HCT116 (cell line): ENCODE results near the gene TRPM3. TPM values are rescaled to one million over a fixed set of nuclear protein-coding genes. Genes with fewer than 3 reads are reported as not detected.

Source experiments
- ATAC-seq: fragments of 200-7000 bp; cut with Tn5 transposase; 2 replicates; pipeline ENCODE4 v1.9.1; 2020; ENCODE audit warnings: mild to moderate bottlenecking, moderate library complexity
- BruUV-seq: library from RNA; stranded (reverse); fragments of 400-500 nt; replicated peaks from 2 replicates; lab custom pipeline; 2021; lab: Mats Ljungman, UMichigan
- CTCF ChIA-PET: fragments of 300-600 bp; sonication (Branson Sonifier 250); formaldehyde crosslinking; loops from one replicate; lab custom pipeline; 2021; ENCODE audit warnings: antibody characterized with exemption; lab: Charles Lee
- POLR2A ChIA-PET: fragments of 300-600, 350-600 bp; sonication (Branson Sonifier 250); formaldehyde crosslinking; loops from one replicate; lab custom pipeline; 2021; ENCODE audit warnings: antibody characterized with exemption; lab: Charles Lee
- RAD21 ChIA-PET, 2 experiments: fragments of 300-600 bp; sonication (Branson Sonifier 250); formaldehyde crosslinking; loops; one replicate each; lab custom pipeline; 2023; ENCODE audit warnings: low total read pairs in 2 of 2; ENCODE audit not compliant: uncharacterized antibody in 2 of 2, unreplicated experiment in 2 of 2, low non-redundant PET in 1 of 2; lab: Charles Lee
- DNase-seq: peaks from one replicate; pipeline ENCODE4 v3.0.0-alpha.2; 2010; ENCODE audit warnings: low read depth, low spot score
- H2AFZ ChIP-seq: fragments of 200-600 bp; shearing (Covaris generic), sonication (generic); 2 replicates; pipeline ENCODE4 v1.6.1; 2017; ENCODE audit warnings: low read depth, mixed run types, mixed read lengths, antibody characterized with exemption, low read length; ENCODE audit not compliant: poor library complexity, severe bottlenecking
- H3K27ac ChIP-seq: 2 replicates; pipeline ENCODE4 v1.5.1; 2012; ENCODE audit warnings: low read depth, low read length
- H3K27me3 ChIP-seq: fragments of 200-600 bp; sonication (generic); 2 replicates; pipeline ENCODE4 v1.6.1; 2016; ENCODE audit warnings: mixed run types, low read length, mixed read lengths; ENCODE audit not compliant: insufficient read depth
- H3K36me3 ChIP-seq, 2 experiments: fragments of 200-500 bp in 1 of 2; fragments of 200-600 bp in 1 of 2; sonication (Bioruptor generic) in 1 of 2; sonication (generic) in 1 of 2; 2 replicates each; pipeline versions ENCODE4 v1.5.1 to v1.6.1; 2014 to 2016; ENCODE audit warnings: low read length in 2 of 2, inconsistent platforms in 1 of 2, mixed read lengths in 1 of 2, mixed run types in 1 of 2; ENCODE audit not compliant: insufficient read depth in 2 of 2, control insufficient read depth in 1 of 2
- H3K4me1 ChIP-seq, 2 experiments: fragments of 200-600 bp in 1 of 2; sonication (generic) in 1 of 2; 2 replicates each; pipeline versions ENCODE4 v1.5.1 to v1.6.1; 2012 to 2017; ENCODE audit warnings: low read length in 2 of 2, inconsistent platforms in 1 of 2, mild to moderate bottlenecking in 1 of 2, mixed read lengths in 1 of 2, mixed run types in 1 of 2, moderate library complexity in 1 of 2; ENCODE audit not compliant: insufficient read depth in 2 of 2, control insufficient read depth in 1 of 2
- H3K4me2 ChIP-seq: fragments of 200-600 bp; sonication (generic); 2 replicates; pipeline ENCODE4 v1.6.1; 2017; ENCODE audit warnings: mixed run types, low read length, mixed read lengths
- H3K4me3 ChIP-seq, 2 experiments: fragments of 200-600 bp in 1 of 2; sonication (generic) in 1 of 2; replicated peaks in 1 of 2; 2 replicates each; pipeline ENCODE4 v1.5.1; 2011 to 2016; ENCODE audit warnings: low read length in 2 of 2, control low read depth in 1 of 2, low read depth in 1 of 2, mild to moderate bottlenecking in 1 of 2, mixed read lengths in 1 of 2, mixed run types in 1 of 2
- H3K79me2 ChIP-seq: fragments of 200-600 bp; sonication (generic); 2 replicates; pipeline ENCODE4 v1.6.1; 2017; ENCODE audit warnings: mild to moderate bottlenecking, mixed run types, low read length, moderate library complexity, mixed read lengths; ENCODE audit not compliant: insufficient read depth
- H3K9ac ChIP-seq: fragments of 200-600 bp; sonication (generic); 2 replicates; pipeline ENCODE4 v1.6.1; 2016; ENCODE audit warnings: low read length, mixed read lengths
- H3K9me2 ChIP-seq: fragments of 200-600 bp; sonication (generic), shearing (Covaris generic); 2 replicates; pipeline ENCODE4 v1.6.1; 2017; ENCODE audit warnings: mixed run types, mild to moderate bottlenecking, moderate library complexity; ENCODE audit not compliant: insufficient read depth
- H3K9me3 ChIP-seq, 2 experiments: fragments of 200-500 bp in 1 of 2; fragments of 200-600 bp in 1 of 2; sonication (Bioruptor generic) in 1 of 2; sonication (generic) in 1 of 2; 2 replicates each; pipeline ENCODE4 v1.6.1; 2014 to 2017; ENCODE audit warnings: low read length in 2 of 2, mixed read lengths in 2 of 2, inconsistent platforms in 1 of 2, low read depth in 1 of 2, mild to moderate bottlenecking in 1 of 2, mixed run types in 1 of 2, moderate library complexity in 1 of 2; ENCODE audit not compliant: control insufficient read depth in 1 of 2, insufficient read depth in 1 of 2
- H4K20me1 ChIP-seq: fragments of 200-600 bp; sonication (generic), shearing (Covaris generic); 2 replicates; pipeline ENCODE4 v1.6.1; 2017; ENCODE audit warnings: mixed run types, mild to moderate bottlenecking, moderate library complexity; ENCODE audit not compliant: insufficient read depth
- CTCF ChIP-seq, 3 experiments: fragments of 200-600 bp in 1 of 3; sonication (generic) in 1 of 3; IDR thresholded peaks in 2 of 3; conservative IDR thresholded peaks in 1 of 3; 2 replicates each; pipeline ENCODE4 v1.5.1; 2012 to 2017; ENCODE audit warnings: low read depth in 2 of 3, low read length in 2 of 3, antibody characterized with exemption in 1 of 3, borderline replicate concordance in 1 of 3, control low read depth in 1 of 3, mild to moderate bottlenecking in 1 of 3, mixed read lengths in 1 of 3, mixed run types in 1 of 3, moderate library complexity in 1 of 3; ENCODE audit not compliant: insufficient read depth in 1 of 3
- EGR1 ChIP-seq: IDR thresholded peaks from 2 replicates; pipeline ENCODE4 v1.6.1; 2012; ENCODE audit warnings: low read depth
- YY1 ChIP-seq: IDR thresholded peaks from 2 replicates; pipeline ENCODE4 v1.6.1; 2011; ENCODE audit warnings: low read length, low read depth, moderate library complexity, mild to moderate bottlenecking; ENCODE audit not compliant: insufficient replicate concordance; ENCODE audit errors: extremely low read depth
- ZNF274 ChIP-seq: fragments of 200-500 bp; sonication (Bioruptor generic); IDR thresholded peaks from 2 replicates; pipeline ENCODE4 v1.6.1; 2014; ENCODE audit warnings: mild to moderate bottlenecking, low read depth, low read length, inconsistent platforms
- intact Hi-C: fragments of 100-400 bp; cut with micrococcal nuclease; formaldehyde crosslinking; loops from 2 replicates; pipeline ENCODE4 v1.10.0; 2022
- total RNA-seq: library from RNA; stranded (reverse); gene quantifications from one replicate; pipeline ENCODE4 v1.2.1, GENCODE V29; 2021; ENCODE audit not compliant: unreplicated experiment
- TF ChIP-seq, protein P1 (sequence below): IDR thresholded peaks from 2 replicates; pipeline ENCODE4 v1.6.1; 2012
- TF ChIP-seq, protein P2 (sequence below): IDR thresholded peaks from 2 replicates; pipeline ENCODE4 v1.6.1; 2011; ENCODE audit warnings: mild to moderate bottlenecking, low read length, moderate library complexity; ENCODE audit not compliant: insufficient replicate concordance; ENCODE audit errors: extremely low read depth

TRPM3 gene
- total RNA-seq, 1 experiment from 2014 or later = not detected

DNA sequence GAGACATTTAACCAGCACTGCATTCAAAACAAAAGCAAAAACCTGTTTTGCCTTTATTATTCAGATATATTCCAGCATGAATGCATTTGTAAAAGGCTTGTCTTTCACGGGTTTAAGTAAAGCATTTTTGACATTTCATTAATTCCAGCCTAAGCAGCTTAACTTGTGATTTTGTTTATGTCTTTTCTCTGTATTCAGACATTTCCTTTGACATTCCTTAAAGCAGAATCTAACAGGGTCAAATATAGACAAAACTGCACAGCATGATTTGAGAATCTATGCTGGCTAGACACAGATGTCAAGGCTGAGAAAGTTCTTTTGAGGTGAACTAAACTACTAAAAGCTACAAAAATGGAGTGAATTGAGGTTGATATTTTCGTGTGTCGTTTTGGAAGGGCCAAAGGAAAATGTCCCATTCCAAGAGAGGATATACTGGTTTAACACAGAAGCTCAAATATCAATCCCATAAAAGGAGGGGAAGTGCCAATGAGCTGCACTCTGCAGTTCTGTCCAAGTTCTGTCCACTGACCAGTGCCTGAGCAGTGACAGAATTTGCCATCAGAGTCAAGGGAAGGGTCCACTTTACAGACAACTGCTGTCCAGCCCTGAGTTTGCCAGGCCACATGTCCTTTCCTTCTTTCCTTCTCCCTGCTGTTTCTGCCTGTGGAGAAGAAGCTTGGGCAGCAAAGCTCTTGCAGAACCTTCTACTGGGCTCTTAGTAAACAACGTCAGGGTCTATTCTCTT, 508.2 kb downstream of the TRPM3 start:
- ChIA-PET POLR2A (no interaction called here), RAD21 (interaction anchor here in 1 of 2 experiments (1.3 kb wide), 1 partner anchor 11 kb away, joined by 6 read pairs; no protein-coding TSS in a partner anchor), CTCF (no interaction called here)

DNA sequence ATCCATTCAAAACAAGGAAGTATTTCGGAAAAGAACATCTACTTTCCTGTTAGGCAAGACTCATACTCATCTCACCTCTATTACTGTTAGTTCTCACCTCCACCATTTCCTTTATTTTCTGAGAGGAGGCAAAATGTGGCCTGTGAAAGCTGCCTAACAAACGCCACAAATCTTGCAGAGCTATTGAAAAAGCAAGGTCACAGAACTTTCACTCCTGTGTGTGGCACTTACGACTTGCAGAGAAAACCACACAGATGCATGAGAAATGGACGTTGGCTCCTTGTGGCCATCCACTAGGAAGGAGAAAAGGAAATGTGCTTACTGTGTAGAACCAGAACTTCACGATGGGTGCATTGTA, 511.2 kb downstream of the TRPM3 start:
- Histone ChIP-seq H3K36me3 (no peaks in the 10 kb centered on the region), H3K79me2 (no peaks in the 10 kb centered on the region), H3K9ac (no peak overlapping the region), H3K27ac (no peak overlapping the region), H3K27me3 (0 out of 2 replicates have a peak, but pooled peaks cover 4% of the 10 kb centered on the region), H3K9me3 (no peaks in the 10 kb centered on the region), H3K9me2 (no peaks in the 10 kb centered on the region), H3K4me2 (no peak overlapping the region), H4K20me1 (no peaks in the 10 kb centered on the region), H3K4me1 (no peaks in the 10 kb centered on the region), H2AFZ (no peak overlapping the region), H3K4me3 (no peak overlapping the region)
- TF ChIP-seq CTCF (IDR thresholded peaks at IDR 0.05 in 2 of 3, conservative IDR thresholded peaks at IDR 0.05 in 1 of 3; ENCODE audit: borderline replicate concordance in 1 of 3, insufficient read depth in 1 of 3, low read depth in 2 of 3, low read length in 2 of 3) (no peak), ZNF274 (no peak), EGR1 (no peak)
- TF ChIP-seq, protein P1, sequence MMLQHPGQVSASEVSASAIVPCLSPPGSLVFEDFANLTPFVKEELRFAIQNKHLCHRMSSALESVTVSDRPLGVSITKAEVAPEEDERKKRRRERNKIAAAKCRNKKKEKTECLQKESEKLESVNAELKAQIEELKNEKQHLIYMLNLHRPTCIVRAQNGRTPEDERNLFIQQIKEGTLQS = no peak
- TF ChIP-seq, protein P2, sequence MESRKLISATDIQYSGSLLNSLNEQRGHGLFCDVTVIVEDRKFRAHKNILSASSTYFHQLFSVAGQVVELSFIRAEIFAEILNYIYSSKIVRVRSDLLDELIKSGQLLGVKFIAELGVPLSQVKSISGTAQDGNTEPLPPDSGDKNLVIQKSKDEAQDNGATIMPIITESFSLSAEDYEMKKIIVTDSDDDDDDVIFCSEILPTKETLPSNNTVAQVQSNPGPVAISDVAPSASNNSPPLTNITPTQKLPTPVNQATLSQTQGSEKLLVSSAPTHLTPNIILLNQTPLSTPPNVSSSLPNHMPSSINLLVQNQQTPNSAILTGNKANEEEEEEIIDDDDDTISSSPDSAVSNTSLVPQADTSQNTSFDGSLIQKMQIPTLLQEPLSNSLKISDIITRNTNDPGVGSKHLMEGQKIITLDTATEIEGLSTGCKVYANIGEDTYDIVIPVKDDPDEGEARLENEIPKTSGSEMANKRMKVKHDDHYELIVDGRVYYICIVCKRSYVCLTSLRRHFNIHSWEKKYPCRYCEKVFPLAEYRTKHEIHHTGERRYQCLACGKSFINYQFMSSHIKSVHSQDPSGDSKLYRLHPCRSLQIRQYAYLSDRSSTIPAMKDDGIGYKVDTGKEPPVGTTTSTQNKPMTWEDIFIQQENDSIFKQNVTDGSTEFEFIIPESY = no peak
- ChIA-PET RAD21 (no interaction called here), POLR2A (no interaction called here), CTCF (no interaction called here)
- ATAC-seq (no peak), DNase-seq (no peak)
- no TSS peak for BruUV-seq
- intact Hi-C loops = no loop called here

More for the DNA sequence above, 508.2 kb downstream of the TRPM3 start:
- Histone ChIP-seq H3K9ac (no peak overlapping the region), H3K27ac (no peak overlapping the region), H3K36me3 (no peaks in the 10 kb centered on the region), H3K4me3 (no peak overlapping the region), H2AFZ (no peak overlapping the region), H3K27me3 (0 out of 2 replicates have a peak, but pooled peaks cover 4% of the 10 kb centered on the region), H3K79me2 (no peaks in the 10 kb centered on the region), H3K4me2 (no peak overlapping the region), H3K9me3 (no peaks in the 10 kb centered on the region), H4K20me1 (no peaks in the 10 kb centered on the region), H3K4me1 (no peaks in the 10 kb centered on the region), H3K9me2 (no peaks in the 10 kb centered on the region)
- no TSS peak for BruUV-seq
- intact Hi-C loops = no loop called here
- no peak for DNase-seq
- ATAC-seq = no peak
- no peak for TF ChIP-seq YY1
